Pancreas (tissue), 10 donors: ENCODE measurements around the gene LGALS3. TPM values are rescaled to one million over a fixed set of nuclear protein-coding genes. Genes with fewer than 3 reads are reported as not detected.

Experiments used
- ATAC-seq, 4 donors: fragments of 200-7000 bp; cut with Tn5 transposase; one replicate each; pipeline versions ENCODE4 v1.8.0 to v1.9.1; 2020; ENCODE audit warnings: mild to moderate bottlenecking in 4 of 4, moderate library complexity in 4 of 4
- DNase-seq, 6 donors: peaks; one replicate each; pipeline ENCODE4 v3.0.0-alpha.2; 2020
- FAIRE-seq: peaks from 2 replicates; lab custom pipeline; 2012; peaks lifted over from hg19 to GRCh38; lab: Jason Lieb, UNC
- H3K27ac ChIP-seq, 4 donors: fragments of 200-600 bp; sonication (generic); 1 replicate in 3 of 4; 2 replicates in 1 of 4; pipeline versions ENCODE4 v1.5.0 to v1.8.0; 2020
- H3K27me3 ChIP-seq, 4 donors: fragments of 200-600 bp; one replicate each; pipeline ENCODE4 v1.8.0; 2021
- H3K36me3 ChIP-seq, 3 donors: fragments of 200-600 bp; sonication (generic) in 1 of 3; one replicate each; pipeline versions ENCODE4 v1.5.0 to v1.8.0; 2020 to 2021
- H3K4me1 ChIP-seq, 3 donors: fragments of 200-600 bp; one replicate each; pipeline ENCODE4 v1.8.0; 2021
- H3K4me3 ChIP-seq, 4 donors: fragments of 200-600 bp; sonication (generic) in 2 of 4; one replicate each; pipeline versions ENCODE4 v1.5.0 to v1.8.0; 2020 to 2021
- H3K9me3 ChIP-seq, 4 donors: fragments of 200-600 bp; one replicate each; pipeline ENCODE4 v1.8.0; 2021
- WGBS, 2 donors: extraction: QIAGEN DNeasy Blood & Tissue Kit; methylation state at CpG; one replicate each; pipeline ENCODE4 v1.1.7; 2013; 5-methylcytosine and 5-hydroxymethylcytosine counted together
- intact Hi-C, 3 donors: fragments of 100-400 bp; cut with DNase I; formaldehyde crosslinking; loops; one replicate each; pipeline versions ENCODE4 v1.11.1 to v1.14.2; 2022
- polyA plus RNA-seq, 2 donors: library from polyadenylated mRNA; stranded (reverse); fragments of 200-250 nt; gene quantifications; one replicate each; pipeline ENCODE4 v1.2.3, GENCODE V29; 2013
- total RNA-seq, 6 donors: library from RNA; stranded (reverse); fragmentation: NEBNext Ultra II Directional in 4 of 6; extraction: Animal tissue kit (Norgen Biotek cat#: 25700) in 4 of 6; gene quantifications; one replicate each; pipeline versions ENCODE4 v1.2.1 to v1.2.4, GENCODE V29; 2021 to 2023
- TF ChIP-seq, protein P1 (sequence below), 4 donors: fragments of 200-600 bp; sonication (generic) in 3 of 4; IDR thresholded peaks; one replicate each; pipeline versions ENCODE4 v1.5.0 to v1.8.0; 2021; ENCODE audit warnings: antibody characterized with exemption in 4 of 4
- donor health status: healthy with polysubstance abuse.
- donor health status: DM: no; HTN: no; CAD: no; lungs with moderate emphysema.
- donor health status: DM: no; HTN: no; CAD: no.
- donor health status: control.
- donor health status: control.
- donor health status: Bipolar disorder and iron deficiency.
- donor health status: DM: yes; HTN: yes; CAD: no.
- donor health status: DM: no; HTN: no; CAD: no.
- donor health status: DM: no; HTN: no; CAD: no.
- donor health status: DM: yes; HTN: yes; CAD: no.

The LGALS3 gene
- total and polyA plus RNA-seq, 8 donors: 22.6 to 77.8 (median 50.0) TPM

DNA sequence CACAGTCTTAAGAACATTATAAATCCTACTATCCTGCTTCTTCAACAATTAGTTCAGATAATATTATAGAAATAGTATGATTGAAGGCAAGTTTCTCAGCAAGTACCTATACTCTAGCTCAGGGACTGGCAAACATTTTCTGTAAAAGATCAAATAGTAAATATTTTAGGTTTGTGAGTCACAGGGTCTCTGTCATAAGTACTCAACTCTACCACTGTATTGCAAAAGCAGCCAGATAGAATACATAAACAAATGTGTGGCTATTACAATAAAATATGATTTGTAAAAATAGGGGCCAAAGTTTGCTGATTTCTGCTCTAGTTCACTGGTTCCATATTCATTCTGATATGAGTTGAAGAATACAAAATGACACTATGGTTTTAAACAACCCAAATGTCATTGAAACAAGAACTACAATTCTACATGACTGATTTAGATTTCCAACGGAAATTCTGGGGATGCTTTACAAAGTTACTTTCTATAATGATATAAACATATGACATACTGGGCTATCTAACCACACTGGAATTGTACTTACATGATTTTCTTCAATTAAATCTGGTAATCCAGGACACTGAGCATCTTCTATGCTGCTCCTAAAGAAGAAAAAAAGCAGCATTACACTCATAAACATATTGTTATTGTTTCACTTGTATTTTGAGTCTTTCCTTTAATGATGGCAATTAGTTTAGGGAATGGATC, 23.2 kb downstream of the LGALS3 start:
- DNase-seq (no peak), ATAC-seq (no peak), FAIRE-seq (peak; percentile 5)
- Histone ChIP-seq H3K27ac (no peak overlapping the region), H3K36me3 (no peaks in the 10 kb centered on the region), H3K27me3 (no peaks in the 10 kb centered on the region), H3K9me3 (no peaks in the 10 kb centered on the region), H3K4me1 (no peaks in the 10 kb centered on the region), H3K4me3 (no peak overlapping the region)
- WGBS, 2 donors: 75 to 83% methylated on average over 1 of the region's 1 CpG
- intact Hi-C loops: no loop called here
- TF ChIP-seq, protein P1, sequence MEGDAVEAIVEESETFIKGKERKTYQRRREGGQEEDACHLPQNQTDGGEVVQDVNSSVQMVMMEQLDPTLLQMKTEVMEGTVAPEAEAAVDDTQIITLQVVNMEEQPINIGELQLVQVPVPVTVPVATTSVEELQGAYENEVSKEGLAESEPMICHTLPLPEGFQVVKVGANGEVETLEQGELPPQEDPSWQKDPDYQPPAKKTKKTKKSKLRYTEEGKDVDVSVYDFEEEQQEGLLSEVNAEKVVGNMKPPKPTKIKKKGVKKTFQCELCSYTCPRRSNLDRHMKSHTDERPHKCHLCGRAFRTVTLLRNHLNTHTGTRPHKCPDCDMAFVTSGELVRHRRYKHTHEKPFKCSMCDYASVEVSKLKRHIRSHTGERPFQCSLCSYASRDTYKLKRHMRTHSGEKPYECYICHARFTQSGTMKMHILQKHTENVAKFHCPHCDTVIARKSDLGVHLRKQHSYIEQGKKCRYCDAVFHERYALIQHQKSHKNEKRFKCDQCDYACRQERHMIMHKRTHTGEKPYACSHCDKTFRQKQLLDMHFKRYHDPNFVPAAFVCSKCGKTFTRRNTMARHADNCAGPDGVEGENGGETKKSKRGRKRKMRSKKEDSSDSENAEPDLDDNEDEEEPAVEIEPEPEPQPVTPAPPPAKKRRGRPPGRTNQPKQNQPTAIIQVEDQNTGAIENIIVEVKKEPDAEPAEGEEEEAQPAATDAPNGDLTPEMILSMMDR (IDR thresholded peaks at IDR 0.05): no peak

DNA sequence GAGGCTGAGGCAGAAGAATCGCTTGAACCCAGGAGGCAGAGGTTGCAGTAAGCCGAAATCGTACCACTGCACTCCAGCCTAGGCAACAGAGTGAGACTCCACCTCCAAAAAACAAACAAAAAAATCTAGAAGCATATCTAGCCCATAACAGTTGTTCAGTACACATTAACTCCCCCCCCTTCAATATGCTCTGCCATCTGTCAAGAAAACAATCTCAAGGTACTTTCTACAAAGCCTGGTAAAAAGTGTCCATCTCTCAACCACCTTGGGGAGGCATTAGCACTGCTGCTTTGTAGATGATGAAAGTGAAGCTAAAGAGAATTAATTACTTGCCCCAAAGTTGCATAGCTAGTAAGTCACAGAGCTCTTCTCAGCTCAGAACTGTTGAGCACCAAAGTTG, 24.9 kb downstream of the LGALS3 start:
- no peak overlapping the region for H3K27ac ChIP-seq
- H3K9me3 ChIP-seq: no peaks in the 10 kb centered on the region
- DNase-seq: no peak
- TF ChIP-seq, protein P1 (IDR thresholded peaks at IDR 0.05): no peak
- no peaks in the 10 kb centered on the region for H3K36me3 ChIP-seq
- H3K4me1 ChIP-seq: no peaks in the 10 kb centered on the region
- WGBS, 2 donors: 87 to 89% methylated on average over 3 of the region's 3 CpGs
- no peak overlapping the region for H3K4me3 ChIP-seq
- intact Hi-C loops: no loop called here
- no peak for FAIRE-seq
- ATAC-seq: no peak
- H3K27me3 ChIP-seq: no peaks in the 10 kb centered on the region

DNA sequence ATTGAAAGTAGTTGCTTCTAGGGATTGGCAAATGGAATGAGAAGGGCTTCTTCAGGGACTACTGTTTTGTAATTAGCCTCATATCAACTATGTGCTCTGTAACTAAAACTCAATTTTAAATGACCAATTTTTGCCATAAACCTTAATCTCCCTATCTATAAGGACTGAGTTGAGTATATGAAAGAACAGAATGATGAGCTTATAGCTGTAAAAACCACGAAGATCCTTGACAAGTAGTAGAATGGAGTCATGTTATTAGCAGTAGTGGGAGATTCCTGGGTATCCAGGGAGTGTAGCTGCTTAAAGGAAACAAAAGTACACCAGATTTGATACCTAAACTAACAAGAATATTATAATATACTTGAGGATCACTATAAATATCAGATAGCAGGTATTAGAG, 28.0 kb downstream of the LGALS3 start:
- H3K9me3 ChIP-seq: no peaks in the 10 kb centered on the region
- no peak overlapping the region for H3K27ac ChIP-seq
- DNase-seq (no peak), ATAC-seq (no peak), FAIRE-seq (no peak)
- intact Hi-C loops: loop anchor here in 2 of 3 donors (5.0 kb wide), 2 partner anchors 65 to 75 kb away; no protein-coding TSS in a partner anchor
- H3K4me3 ChIP-seq: no peak overlapping the region
- TF ChIP-seq, protein P1 (IDR thresholded peaks at IDR 0.05): no peak
- H3K27me3 ChIP-seq: no peaks in the 10 kb centered on the region
- no peaks in the 10 kb centered on the region for H3K4me1 ChIP-seq
- 81 to 91% methylated on average over 1 of the region's 1 CpG for WGBS, 2 donors
- H3K36me3 ChIP-seq: no peaks in the 10 kb centered on the region

DNA sequence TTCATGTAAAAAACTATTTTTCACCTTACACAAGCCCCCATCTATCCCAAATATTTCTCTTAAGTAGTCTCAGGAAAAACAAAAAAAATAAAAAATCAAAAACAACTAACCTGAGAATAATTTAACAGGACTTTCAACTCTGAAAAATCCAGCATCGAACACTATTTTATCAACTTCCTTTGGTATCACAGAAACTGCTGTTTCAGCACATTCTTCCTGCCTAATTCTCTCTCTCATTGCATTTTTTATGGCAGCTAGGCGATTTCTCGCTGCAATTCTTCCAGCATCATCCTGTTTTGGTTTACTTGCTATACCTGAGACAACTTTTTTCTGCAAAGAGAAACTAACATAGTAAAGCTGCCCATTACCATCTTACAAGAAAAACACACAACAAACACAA, 29.4 kb downstream of the LGALS3 start:
- TF ChIP-seq, protein P1 (IDR thresholded peaks at IDR 0.05): no peak
- H3K9me3 ChIP-seq: no peaks in the 10 kb centered on the region
- ATAC-seq (no peak), DNase-seq (no peak), FAIRE-seq (no peak)
- H3K36me3 ChIP-seq: no peaks in the 10 kb centered on the region
- no peaks in the 10 kb centered on the region for H3K4me1 ChIP-seq
- whole genome bisulfite sequencing, 2 donors: 70 to 77% methylated on average over 3 of the region's 3 CpGs
- H3K27ac ChIP-seq: no peak overlapping the region
- no peak overlapping the region for H3K4me3 ChIP-seq
- intact Hi-C loops: loop anchor here in 2 of 3 donors (5.0 kb wide), 2 partner anchors 66 to 76 kb away; no protein-coding TSS in a partner anchor
- no peaks in the 10 kb centered on the region for H3K27me3 ChIP-seq

DNA sequence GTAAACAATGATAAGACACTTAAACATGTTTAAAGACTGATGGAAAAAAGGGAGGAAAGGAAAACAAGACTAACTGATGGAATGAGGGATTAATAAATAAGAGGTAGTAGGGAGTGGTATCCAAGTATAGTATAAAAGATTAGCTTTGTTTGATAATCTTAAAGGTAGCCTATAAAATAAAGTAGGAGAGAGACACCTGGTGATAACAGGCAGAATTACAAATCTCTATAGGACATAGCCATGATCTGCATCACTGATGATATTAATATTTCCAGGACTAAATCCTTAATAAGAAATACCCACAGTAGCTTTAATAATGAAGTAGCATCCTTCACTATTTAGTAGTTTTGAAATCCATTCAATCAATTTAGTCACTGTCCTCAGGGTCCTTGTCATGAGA, 31.9 kb downstream of the LGALS3 start:
- TF ChIP-seq, protein P1 (IDR thresholded peaks at IDR 0.05): peak in 2 of 4 donors; percentile 38 to 40
- Histone ChIP-seq H3K36me3 (no peaks in the 10 kb centered on the region), H3K27me3 (no peaks in the 10 kb centered on the region), H3K4me1 (no peaks in the 10 kb centered on the region), H3K4me3 (no peak overlapping the region), H3K9me3 (no peaks in the 10 kb centered on the region), H3K27ac (no peak overlapping the region)
- intact Hi-C loops: loop anchor here in 1 of 3 donors (5.0 kb wide), 1 partner anchor 69 kb away; no protein-coding TSS in a partner anchor
- FAIRE-seq (peak; percentile 90), DNase-seq (no peak), ATAC-seq (peak; percentile 63 to 96 (median 87))
